KMS-11 (cell line): ENCODE measurements around the gene NGEF.

Source experiments
- H2AFZ ChIP-seq: fragments of 200-600 bp; sonication (generic); 2 replicates; pipeline ENCODE4 v1.6.1; 2016; ENCODE audit warnings: antibody characterized with exemption, mixed run types, low read depth
- H3K27ac ChIP-seq: fragments of 200-600 bp; sonication (generic); 2 replicates; pipeline ENCODE4 v1.6.1; 2016; ENCODE audit warnings: mild to moderate bottlenecking, mixed run types
- H3K27me3 ChIP-seq: fragments of 200-600 bp; sonication (generic); 2 replicates; pipeline ENCODE4 v1.6.1; 2017; ENCODE audit warnings: mild to moderate bottlenecking, low read depth, mixed run types, moderate library complexity; ENCODE audit not compliant: insufficient read depth
- H3K36me3 ChIP-seq: fragments of 200-600 bp; sonication (generic); 2 replicates; pipeline ENCODE4 v1.6.1; 2017; ENCODE audit warnings: mild to moderate bottlenecking, mixed run types; ENCODE audit not compliant: insufficient read depth
- H3K4me1 ChIP-seq: fragments of 200-600 bp; sonication (generic); 2 replicates; pipeline ENCODE4 v1.6.1; 2016; ENCODE audit warnings: mild to moderate bottlenecking, low read depth, mixed run types; ENCODE audit not compliant: poor library complexity, severe bottlenecking
- H3K4me2 ChIP-seq: fragments of 200-600 bp; sonication (generic); 2 replicates; pipeline ENCODE4 v1.7.0; 2016; ENCODE audit warnings: mild to moderate bottlenecking, mixed run types
- H3K4me3 ChIP-seq: fragments of 200-600 bp; sonication (generic); IDR thresholded peaks from 2 replicates; pipeline ENCODE4 v1.6.1; 2017; ENCODE audit warnings: low read depth, low read length, mixed read lengths; ENCODE audit not compliant: insufficient read depth
- H3K79me2 ChIP-seq: fragments of 200-600 bp; sonication (generic); 2 replicates; pipeline ENCODE4 v1.6.1; 2016; ENCODE audit warnings: low read depth, mixed run types; ENCODE audit not compliant: insufficient read depth
- H3K9ac ChIP-seq: fragments of 200-600 bp; sonication (generic); 2 replicates; pipeline ENCODE4 v1.6.1; 2016; ENCODE audit warnings: mild to moderate bottlenecking, mixed run types
- H4K20me1 ChIP-seq: fragments of 200-600 bp; sonication (generic); 2 replicates; pipeline ENCODE4 v1.6.1; 2016; ENCODE audit warnings: mild to moderate bottlenecking, mixed run types; ENCODE audit not compliant: insufficient read depth
- TF ChIP-seq, protein P1 (sequence below): fragments of 200-600 bp; sonication (generic); conservative IDR thresholded peaks from 2 replicates; pipeline ENCODE4 v1.6.1; 2017; ENCODE audit warnings: low read depth, mild to moderate bottlenecking, antibody characterized with exemption, low read length, moderate library complexity, mixed read lengths

Gene NGEF

DNA sequence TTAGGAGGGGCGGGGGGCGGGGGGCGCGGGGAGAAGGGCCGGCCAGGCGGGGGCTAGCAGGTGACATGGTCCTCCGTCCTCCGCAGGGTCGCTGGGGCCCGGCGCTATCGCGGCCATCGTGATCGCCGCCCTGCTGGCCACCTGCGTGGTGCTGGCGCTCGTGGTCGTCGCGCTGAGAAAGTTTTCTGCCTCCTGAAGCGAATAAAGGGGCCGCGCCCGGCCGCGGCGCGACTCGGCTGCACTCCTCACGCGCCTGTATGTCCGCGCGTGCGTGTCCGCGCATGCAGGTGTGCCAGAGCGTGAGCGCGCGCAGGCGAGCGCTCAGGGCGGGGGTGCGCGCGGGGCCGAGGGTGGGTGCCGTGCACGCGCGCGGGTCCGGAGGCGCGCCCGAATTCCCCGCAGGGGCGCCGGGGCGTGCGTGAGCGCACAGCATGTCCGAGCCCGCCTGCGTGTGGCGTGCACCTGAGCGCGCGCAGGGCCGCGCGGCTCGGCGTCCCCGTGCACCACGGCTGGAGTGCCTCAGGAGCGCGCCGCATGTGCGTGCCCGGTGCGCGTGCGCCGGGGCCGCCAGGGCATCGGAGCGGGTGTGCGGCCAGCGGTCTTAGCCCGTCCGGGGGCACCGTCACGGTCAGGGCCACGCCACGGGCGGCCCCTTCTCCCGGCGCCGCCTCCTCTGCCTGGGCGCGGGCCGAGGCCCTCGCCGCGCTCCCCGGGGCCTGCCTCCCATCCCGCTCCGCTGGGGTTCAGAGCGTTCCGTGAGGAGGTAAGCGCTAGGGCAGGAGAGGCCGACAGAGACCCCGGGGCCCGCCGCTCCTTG is 136.7 kb downstream of the NGEF start:
- Histone ChIP-seq H3K27ac (no peak overlapping the region), H3K4me1 (no peaks in the 10 kb centered on the region), H3K79me2 (no peaks in the 10 kb centered on the region), H2AFZ (peak overlapping the region; percentile 64), H4K20me1 (no peaks in the 10 kb centered on the region), H3K4me2 (no peak overlapping the region), H3K9ac (no peak overlapping the region), H3K36me3 (no peaks in the 10 kb centered on the region), H3K27me3 (no peaks in the 10 kb centered on the region), H3K4me3 (no peak overlapping the region)
- TF ChIP-seq, protein P1, sequence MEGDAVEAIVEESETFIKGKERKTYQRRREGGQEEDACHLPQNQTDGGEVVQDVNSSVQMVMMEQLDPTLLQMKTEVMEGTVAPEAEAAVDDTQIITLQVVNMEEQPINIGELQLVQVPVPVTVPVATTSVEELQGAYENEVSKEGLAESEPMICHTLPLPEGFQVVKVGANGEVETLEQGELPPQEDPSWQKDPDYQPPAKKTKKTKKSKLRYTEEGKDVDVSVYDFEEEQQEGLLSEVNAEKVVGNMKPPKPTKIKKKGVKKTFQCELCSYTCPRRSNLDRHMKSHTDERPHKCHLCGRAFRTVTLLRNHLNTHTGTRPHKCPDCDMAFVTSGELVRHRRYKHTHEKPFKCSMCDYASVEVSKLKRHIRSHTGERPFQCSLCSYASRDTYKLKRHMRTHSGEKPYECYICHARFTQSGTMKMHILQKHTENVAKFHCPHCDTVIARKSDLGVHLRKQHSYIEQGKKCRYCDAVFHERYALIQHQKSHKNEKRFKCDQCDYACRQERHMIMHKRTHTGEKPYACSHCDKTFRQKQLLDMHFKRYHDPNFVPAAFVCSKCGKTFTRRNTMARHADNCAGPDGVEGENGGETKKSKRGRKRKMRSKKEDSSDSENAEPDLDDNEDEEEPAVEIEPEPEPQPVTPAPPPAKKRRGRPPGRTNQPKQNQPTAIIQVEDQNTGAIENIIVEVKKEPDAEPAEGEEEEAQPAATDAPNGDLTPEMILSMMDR = no peak

DNA sequence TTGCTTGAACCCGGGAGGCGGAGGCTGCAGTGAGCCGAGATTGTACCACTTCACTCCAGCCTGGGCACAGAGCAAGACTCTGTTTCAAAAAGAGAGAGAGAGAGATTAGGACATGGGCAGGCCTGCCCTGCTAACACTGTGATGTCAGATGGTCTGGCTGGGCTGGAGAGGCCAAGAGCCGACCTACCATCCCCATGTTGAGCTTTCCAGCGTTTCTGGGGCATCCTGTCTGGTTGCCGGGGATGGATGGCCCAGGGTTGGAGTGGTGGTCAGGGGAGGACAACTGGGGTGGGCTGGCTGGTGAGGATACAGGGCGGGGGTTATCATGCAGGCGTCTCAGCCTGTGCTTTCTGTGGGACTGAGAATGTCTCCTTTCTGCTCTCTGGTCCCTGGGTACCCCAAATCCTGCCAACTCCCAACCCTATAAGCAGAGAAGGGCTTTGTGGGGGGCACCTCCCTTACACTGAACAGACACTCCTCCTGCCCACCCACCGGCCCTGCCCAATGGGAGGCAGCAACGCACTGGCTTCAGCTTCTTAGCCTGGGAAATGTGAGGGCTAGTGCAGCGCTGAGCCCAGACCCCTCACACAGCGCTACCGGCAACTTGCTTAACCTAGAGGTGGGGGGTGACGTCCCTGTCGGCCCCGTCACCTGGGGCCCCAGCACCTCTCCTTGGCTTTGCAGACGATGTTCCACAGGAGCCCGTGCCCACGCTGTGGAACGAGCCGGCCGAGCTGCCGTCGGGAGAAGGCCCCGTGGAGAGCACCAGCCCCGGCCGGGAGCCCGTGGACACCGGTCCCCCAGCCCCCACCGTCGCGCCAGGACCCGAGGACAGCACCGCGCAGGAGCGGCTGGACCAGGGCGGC is 137.6 kb downstream of the NGEF start:
- H3K4me3 ChIP-seq = no peak overlapping the region
- no peaks in the 10 kb centered on the region for H4K20me1 ChIP-seq
- H3K79me2 ChIP-seq = no peaks in the 10 kb centered on the region
- peak overlapping the region; percentile 30; the same call in 1 of the 2 replicates for H2AFZ ChIP-seq
- TF ChIP-seq, protein P1 = no peak
- peak overlapping the region; percentile 57; the same call in 1 of the 2 replicates for H3K4me2 ChIP-seq
- H3K27ac ChIP-seq = no peak overlapping the region
- H3K4me1 ChIP-seq = no peaks in the 10 kb centered on the region
- no peaks in the 10 kb centered on the region for H3K36me3 ChIP-seq
- no peaks in the 10 kb centered on the region for H3K27me3 ChIP-seq
- no peak overlapping the region for H3K9ac ChIP-seq

DNA sequence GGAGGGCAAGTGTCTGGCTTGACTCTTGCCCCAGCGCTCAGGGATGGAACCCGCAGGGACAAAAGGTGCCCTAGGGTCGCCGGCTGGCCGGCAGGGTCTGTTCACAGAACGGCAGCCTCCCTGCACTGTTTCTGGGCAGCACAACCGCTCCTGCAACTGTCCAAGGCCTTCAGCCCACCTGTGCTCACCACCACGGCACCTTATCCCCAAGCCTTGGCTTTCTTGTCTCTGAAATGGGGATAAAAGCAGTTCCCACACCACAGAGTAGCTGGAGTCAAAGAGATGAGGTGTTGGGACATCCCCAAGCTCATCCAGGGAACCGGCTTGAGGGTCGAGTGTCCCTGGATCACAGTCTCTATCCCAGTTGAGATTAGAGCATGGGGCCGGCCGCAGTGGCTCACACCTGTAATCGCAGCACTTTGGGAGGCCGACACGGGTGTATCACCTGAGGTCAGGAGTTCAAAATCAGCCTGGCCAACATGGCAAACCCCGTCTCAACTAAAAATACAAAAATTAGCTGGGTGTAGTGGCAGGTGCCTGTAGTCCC is 138.3 kb downstream of the NGEF start:
- H3K4me1 ChIP-seq = no peaks in the 10 kb centered on the region
- H3K27ac ChIP-seq = no peak overlapping the region
- TF ChIP-seq, protein P1 = no peak
- H3K4me2 ChIP-seq = no peak overlapping the region
- no peak overlapping the region for H3K4me3 ChIP-seq
- H3K9ac ChIP-seq = no peak overlapping the region
- H3K79me2 ChIP-seq = no peaks in the 10 kb centered on the region
- no peaks in the 10 kb centered on the region for H3K36me3 ChIP-seq
- no peaks in the 10 kb centered on the region for H3K27me3 ChIP-seq
- H4K20me1 ChIP-seq = no peaks in the 10 kb centered on the region
- H2AFZ ChIP-seq = no peak overlapping the region

DNA sequence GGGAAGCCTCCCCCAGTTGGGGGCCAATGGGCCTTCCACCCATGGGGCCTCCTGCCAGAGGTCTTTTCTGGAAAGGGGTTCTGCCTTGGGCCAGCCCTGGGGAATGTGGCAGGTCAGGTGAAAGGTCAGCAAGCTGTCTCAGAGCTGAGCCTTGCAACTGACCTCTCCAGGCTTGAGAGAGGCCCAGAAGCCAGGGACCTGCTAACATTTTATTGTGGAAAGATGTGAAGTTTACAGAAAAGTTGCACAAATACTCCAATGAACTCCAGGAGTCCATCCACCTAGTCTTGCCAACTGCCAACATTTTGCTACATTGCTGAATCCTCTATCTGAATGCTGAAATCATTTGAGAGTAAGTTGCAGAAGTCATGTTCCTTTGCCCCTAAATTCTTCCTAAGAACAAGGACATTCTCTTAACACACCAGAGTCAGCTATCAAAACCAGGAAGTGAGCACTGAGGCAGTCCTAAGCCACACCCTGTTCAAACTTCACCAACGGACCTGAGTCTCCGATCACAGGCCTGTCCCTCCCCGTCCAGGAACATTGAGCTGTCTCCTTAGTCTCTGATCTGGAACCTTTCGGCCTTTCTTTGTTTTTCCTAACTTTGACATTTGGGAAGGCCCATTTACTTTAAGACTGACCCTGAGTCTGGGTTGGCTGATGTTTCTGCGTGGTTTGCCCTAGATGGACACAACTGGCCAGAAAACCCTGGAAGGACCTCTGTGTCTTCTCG is 139.0 kb downstream of the NGEF start:
- H3K4me1 ChIP-seq = no peaks in the 10 kb centered on the region
- no peaks in the 10 kb centered on the region for H4K20me1 ChIP-seq
- H3K27me3 ChIP-seq = no peaks in the 10 kb centered on the region
- no peaks in the 10 kb centered on the region for H3K79me2 ChIP-seq
- no peak overlapping the region for H3K4me2 ChIP-seq
- H3K27ac ChIP-seq = no peak overlapping the region
- TF ChIP-seq, protein P1 = no peak
- no peak overlapping the region for H3K4me3 ChIP-seq
- no peak overlapping the region for H3K9ac ChIP-seq
- no peak overlapping the region for H2AFZ ChIP-seq
- H3K36me3 ChIP-seq = no peaks in the 10 kb centered on the region
